ENCODE results near the gene TOX2.

Gene TOX2

GRCh38 chr20:43993560-43993959 is 78.9 kb downstream of the TOX2 start:
- Histone ChIP-seq H3K4me1 (ENCODE audit: control insufficient read depth in 1 of 2, insufficient read depth in 2 of 2, low read length in 2 of 2) (no peaks in the 10 kb centered on the region), H3K27me3 (ENCODE audit: low read depth, low read length) (no peaks in the 10 kb centered on the region), H3K27ac (ENCODE audit: low read length) (no peak overlapping the region), H3K36me3 (ENCODE audit: control insufficient read depth in 1 of 2, insufficient read depth in 2 of 2, low read length in 2 of 2) (no peaks in the 10 kb centered on the region), H3K4me3 (ENCODE audit: low read depth in 1 of 2, low read length in 2 of 2) (no peak overlapping the region), H3K9me3 (ENCODE audit: control insufficient read depth in 1 of 2, low read length in 2 of 2) (no peaks in the 10 kb centered on the region)

- Histone ChIP-seq H3K9me3 (ENCODE audit: control insufficient read depth in 1 of 2, low read length in 2 of 2) (no peaks in the 10 kb centered on the region), H3K4me3 (ENCODE audit: low read depth in 1 of 2, low read length in 2 of 2) (no peak overlapping the region), H3K27me3 (ENCODE audit: low read depth, low read length) (no peaks in the 10 kb centered on the region), H3K4me1 (ENCODE audit: control insufficient read depth in 1 of 2, insufficient read depth in 2 of 2, low read length in 2 of 2) (no peaks in the 10 kb centered on the region), H3K36me3 (ENCODE audit: control insufficient read depth in 1 of 2, insufficient read depth in 2 of 2, low read length in 2 of 2) (no peaks in the 10 kb centered on the region), H3K27ac (ENCODE audit: low read length) (no peak overlapping the region)
Observed at GRCh38 chr20:43994486-43995100, 79.9 kb downstream of the TOX2 start.

GRCh38 chr20:43995645-43996044 is 81.0 kb downstream of the TOX2 start:
- H3K36me3 ChIP-seq (ENCODE audit: control insufficient read depth in 1 of 2, insufficient read depth in 2 of 2, low read length in 2 of 2) = no peaks in the 10 kb centered on the region

GRCh38 chr20:43996240-43996930 is 81.7 kb downstream of the TOX2 start:
- Histone ChIP-seq H3K4me1 (ENCODE audit: control insufficient read depth in 1 of 2, insufficient read depth in 2 of 2, low read length in 2 of 2) (no peaks in the 10 kb centered on the region), H3K9me3 (ENCODE audit: control insufficient read depth in 1 of 2, low read length in 2 of 2) (no peaks in the 10 kb centered on the region), H3K36me3 (ENCODE audit: control insufficient read depth in 1 of 2, insufficient read depth in 2 of 2, low read length in 2 of 2) (no peaks in the 10 kb centered on the region), H3K4me3 (ENCODE audit: low read depth in 1 of 2, low read length in 2 of 2) (no peak overlapping the region), H3K27ac (ENCODE audit: low read length) (no peak overlapping the region), H3K27me3 (ENCODE audit: low read depth, low read length) (no peaks in the 10 kb centered on the region)

More at GRCh38 chr20:43995645-43996044, 81.0 kb downstream of the TOX2 start:
- Histone ChIP-seq H3K9me3 (ENCODE audit: control insufficient read depth in 1 of 2, low read length in 2 of 2) (no peaks in the 10 kb centered on the region), H3K4me1 (ENCODE audit: control insufficient read depth in 1 of 2, insufficient read depth in 2 of 2, low read length in 2 of 2) (no peaks in the 10 kb centered on the region), H3K27me3 (ENCODE audit: low read depth, low read length) (no peaks in the 10 kb centered on the region), H3K27ac (ENCODE audit: low read length) (no peak overlapping the region), H3K4me3 (ENCODE audit: low read depth in 1 of 2, low read length in 2 of 2) (no peak overlapping the region)

DNA sequence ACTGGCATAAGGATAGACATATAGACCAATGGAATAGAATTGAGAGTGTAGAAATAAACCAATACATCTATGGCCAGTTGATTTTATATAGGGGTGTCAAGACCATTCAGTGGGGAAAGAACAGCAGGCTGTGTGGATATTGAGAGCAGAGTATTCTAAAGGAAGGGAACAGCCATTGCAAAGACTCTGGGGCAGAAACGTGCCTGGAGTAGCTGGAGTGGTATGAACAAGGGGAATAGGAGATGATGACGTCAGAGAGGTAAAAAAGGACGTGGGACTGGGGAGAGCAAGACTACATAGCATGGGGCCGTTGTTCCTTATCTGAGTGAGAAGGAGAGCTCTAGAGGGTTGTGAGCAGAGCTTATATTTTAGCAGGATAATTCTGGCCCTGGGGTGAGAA is 85.2 kb downstream of the TOX2 start:
- Histone ChIP-seq H3K9me3 (ENCODE audit: control insufficient read depth in 1 of 2, low read length in 2 of 2) (no peaks in the 10 kb centered on the region), H3K4me3 (ENCODE audit: low read depth in 1 of 2, low read length in 2 of 2) (no peak overlapping the region), H3K27me3 (ENCODE audit: low read depth, low read length) (no peaks in the 10 kb centered on the region), H3K27ac (ENCODE audit: low read length) (no peak overlapping the region), H3K4me1 (ENCODE audit: control insufficient read depth in 1 of 2, insufficient read depth in 2 of 2, low read length in 2 of 2) (no peaks in the 10 kb centered on the region), H3K36me3 (ENCODE audit: control insufficient read depth in 1 of 2, insufficient read depth in 2 of 2, low read length in 2 of 2) (no peaks in the 10 kb centered on the region)

- H3K27ac ChIP-seq (ENCODE audit: low read length) = no peak overlapping the region
- H3K4me1 ChIP-seq (ENCODE audit: control insufficient read depth in 1 of 2, insufficient read depth in 2 of 2, low read length in 2 of 2) = no peaks in the 10 kb centered on the region
- H3K9me3 ChIP-seq (ENCODE audit: control insufficient read depth in 1 of 2, low read length in 2 of 2) = no peaks in the 10 kb centered on the region
- no peak overlapping the region for H3K4me3 ChIP-seq (ENCODE audit: low read depth in 1 of 2, low read length in 2 of 2)
- H3K27me3 ChIP-seq (ENCODE audit: low read depth, low read length) = no peaks in the 10 kb centered on the region
- no peaks in the 10 kb centered on the region for H3K36me3 ChIP-seq (ENCODE audit: control insufficient read depth in 1 of 2, insufficient read depth in 2 of 2, low read length in 2 of 2)
Observed at GRCh38 chr20:44001667-44002596, 87.3 kb downstream of the TOX2 start.

DNA sequence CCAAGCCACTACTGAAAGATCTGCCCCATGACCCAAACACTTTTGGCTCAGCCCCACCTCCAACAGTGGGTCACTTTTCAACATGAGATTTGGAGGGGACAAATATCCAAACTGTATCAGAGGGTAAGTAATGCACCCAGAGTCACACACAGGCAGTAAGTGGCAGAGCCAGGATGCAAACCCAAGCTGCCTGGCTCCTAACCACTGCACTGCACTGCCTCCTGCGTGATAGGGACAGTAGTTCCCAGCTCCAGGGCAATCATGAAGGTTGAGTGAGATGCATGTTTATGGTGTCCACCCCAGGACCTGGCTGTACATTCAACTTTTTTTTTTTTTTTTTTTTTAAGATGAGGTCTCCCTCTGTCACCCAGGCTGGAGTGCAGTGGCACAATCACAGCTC is 88.2 kb downstream of the TOX2 start:
- no peaks in the 10 kb centered on the region for H3K27me3 ChIP-seq (ENCODE audit: low read depth, low read length)
- H3K4me3 ChIP-seq (ENCODE audit: low read depth in 1 of 2, low read length in 2 of 2) = no peak overlapping the region
- H3K9me3 ChIP-seq (ENCODE audit: control insufficient read depth in 1 of 2, low read length in 2 of 2) = no peaks in the 10 kb centered on the region
- H3K4me1 ChIP-seq (ENCODE audit: control insufficient read depth in 1 of 2, insufficient read depth in 2 of 2, low read length in 2 of 2) = no peaks in the 10 kb centered on the region
- H3K36me3 ChIP-seq (ENCODE audit: control insufficient read depth in 1 of 2, insufficient read depth in 2 of 2, low read length in 2 of 2) = no peaks in the 10 kb centered on the region
- no peak overlapping the region for H3K27ac ChIP-seq (ENCODE audit: low read length)

DNA sequence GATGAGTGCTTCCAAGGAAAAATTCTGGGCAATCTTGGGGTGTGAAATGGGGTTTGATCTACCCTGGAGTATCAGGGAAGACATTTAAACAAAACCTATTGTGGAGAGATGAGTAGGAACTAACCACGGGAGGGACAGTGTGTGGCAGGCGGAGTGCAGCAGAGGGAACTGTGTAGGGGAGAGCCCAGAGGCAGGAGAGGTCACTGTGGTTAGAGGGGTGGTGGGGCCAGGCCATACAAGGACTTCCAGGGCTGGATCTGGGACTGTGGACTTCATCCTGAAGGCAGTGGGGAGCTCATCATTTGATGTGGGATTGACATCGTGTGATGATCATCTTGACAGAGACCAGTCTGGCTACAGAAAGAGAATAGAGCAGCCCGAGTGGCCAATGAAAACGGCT is 89.0 kb downstream of the TOX2 start:
- H3K36me3 ChIP-seq (ENCODE audit: control insufficient read depth in 1 of 2, insufficient read depth in 2 of 2, low read length in 2 of 2) = no peaks in the 10 kb centered on the region
- H3K4me3 ChIP-seq (ENCODE audit: low read depth in 1 of 2, low read length in 2 of 2) = no peak overlapping the region
- H3K9me3 ChIP-seq (ENCODE audit: control insufficient read depth in 1 of 2, low read length in 2 of 2) = no peaks in the 10 kb centered on the region
- H3K27ac ChIP-seq (ENCODE audit: low read length) = no peak overlapping the region
- H3K27me3 ChIP-seq (ENCODE audit: low read depth, low read length) = no peaks in the 10 kb centered on the region
- no peaks in the 10 kb centered on the region for H3K4me1 ChIP-seq (ENCODE audit: control insufficient read depth in 1 of 2, insufficient read depth in 2 of 2, low read length in 2 of 2)

DNA sequence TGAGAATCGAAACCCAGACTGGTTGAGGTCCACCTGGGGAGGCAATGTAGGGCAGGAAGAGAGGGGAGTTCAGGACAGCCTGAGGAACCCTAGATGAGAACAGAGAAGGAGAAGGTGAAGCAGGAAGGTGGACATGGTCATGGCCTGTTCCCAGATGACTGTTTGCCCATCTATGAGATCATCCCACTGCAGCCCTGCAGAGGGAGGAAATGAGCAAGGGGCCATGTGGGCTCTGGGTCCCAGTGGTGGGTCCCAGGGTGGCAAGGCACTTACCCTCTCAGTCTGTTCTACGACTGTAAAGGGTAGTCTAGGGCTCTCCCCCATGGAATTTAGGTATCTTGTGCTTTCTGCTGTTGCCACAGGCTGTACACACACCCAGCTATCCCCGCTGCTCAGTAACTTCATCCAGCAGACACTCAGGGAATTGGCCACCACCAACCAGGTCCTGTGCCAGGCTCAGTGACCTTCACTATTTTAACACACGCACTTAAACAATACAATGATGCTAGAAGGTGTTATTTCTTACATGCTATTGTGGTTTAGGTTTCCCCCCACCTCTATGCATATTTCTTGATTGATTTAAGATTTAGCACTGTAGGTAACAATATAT is 89.8 kb downstream of the TOX2 start:
- Histone ChIP-seq H3K4me3 (ENCODE audit: low read depth in 1 of 2, low read length in 2 of 2) (no peak overlapping the region), H3K27me3 (ENCODE audit: low read depth, low read length) (no peaks in the 10 kb centered on the region), H3K4me1 (ENCODE audit: control insufficient read depth in 1 of 2, insufficient read depth in 2 of 2, low read length in 2 of 2) (no peaks in the 10 kb centered on the region), H3K36me3 (ENCODE audit: control insufficient read depth in 1 of 2, insufficient read depth in 2 of 2, low read length in 2 of 2) (no peaks in the 10 kb centered on the region), H3K27ac (ENCODE audit: low read length) (no peak overlapping the region), H3K9me3 (ENCODE audit: control insufficient read depth in 1 of 2, low read length in 2 of 2) (no peaks in the 10 kb centered on the region)

GRCh38 chr20:44005661-44006060 is 91.0 kb downstream of the TOX2 start:
- H3K4me1 ChIP-seq (ENCODE audit: control insufficient read depth in 1 of 2, insufficient read depth in 2 of 2, low read length in 2 of 2) = no peaks in the 10 kb centered on the region
- H3K27ac ChIP-seq (ENCODE audit: low read length) = no peak overlapping the region
- H3K36me3 ChIP-seq (ENCODE audit: control insufficient read depth in 1 of 2, insufficient read depth in 2 of 2, low read length in 2 of 2) = no peaks in the 10 kb centered on the region
- no peak overlapping the region for H3K4me3 ChIP-seq (ENCODE audit: low read depth in 1 of 2, low read length in 2 of 2)
- H3K27me3 ChIP-seq (ENCODE audit: low read depth, low read length) = no peaks in the 10 kb centered on the region
- no peaks in the 10 kb centered on the region for H3K9me3 ChIP-seq (ENCODE audit: control insufficient read depth in 1 of 2, low read length in 2 of 2)

- no peak overlapping the region for H3K27ac ChIP-seq (ENCODE audit: low read length)
- H3K36me3 ChIP-seq (ENCODE audit: control insufficient read depth in 1 of 2, insufficient read depth in 2 of 2, low read length in 2 of 2) = no peaks in the 10 kb centered on the region
- no peaks in the 10 kb centered on the region for H3K9me3 ChIP-seq (ENCODE audit: control insufficient read depth in 1 of 2, low read length in 2 of 2)
- H3K4me1 ChIP-seq (ENCODE audit: control insufficient read depth in 1 of 2, insufficient read depth in 2 of 2, low read length in 2 of 2) = no peaks in the 10 kb centered on the region
- H3K27me3 ChIP-seq (ENCODE audit: low read depth, low read length) = no peaks in the 10 kb centered on the region
- H3K4me3 ChIP-seq (ENCODE audit: low read depth in 1 of 2, low read length in 2 of 2) = no peak overlapping the region
Observed at GRCh38 chr20:44006126-44006525, 91.5 kb downstream of the TOX2 start.
